HuH-7.5 (cell line): ENCODE data around the gene MERTK.
"Not testable (repeated sequence)": the region's sequence is repeated elsewhere in the genome, so short reads cannot be mapped to it uniquely, and the experiment has no call there.

Experiments used
- DNase-seq: peaks from one replicate; pipeline ENCODE4 v3.0.0; 2011; ENCODE audit warnings: low spot score

The MERTK gene

DNA sequence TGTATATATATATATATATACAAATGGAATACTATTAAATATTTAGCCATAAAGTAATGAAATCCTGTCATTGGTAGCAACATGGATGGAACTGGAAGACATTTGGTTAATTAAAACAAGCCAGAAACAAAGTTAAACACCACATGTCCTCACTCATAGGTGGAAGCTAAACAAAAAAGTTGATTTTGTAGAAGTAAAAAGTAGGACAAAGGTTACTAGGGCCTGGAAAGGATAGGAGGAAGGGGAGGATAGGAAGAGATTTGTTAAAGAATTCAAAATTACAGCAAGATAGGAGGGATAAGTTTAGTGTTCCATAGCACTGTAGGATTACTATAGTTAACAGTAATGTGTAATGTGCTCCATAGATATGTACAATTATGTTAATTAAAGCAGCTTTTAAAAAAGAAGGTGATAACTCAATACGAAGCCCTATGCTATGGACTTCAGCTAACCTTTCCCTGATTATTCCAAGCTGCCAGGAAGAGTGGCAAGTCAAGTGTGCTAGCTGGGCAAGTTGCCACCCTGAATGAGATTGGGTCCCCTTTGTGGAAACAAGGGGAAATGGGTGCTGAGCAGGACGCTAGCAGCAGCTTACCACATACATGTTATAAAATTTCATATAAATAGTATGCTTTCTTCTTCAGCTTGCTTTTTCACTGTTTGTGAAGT is 12.3 kb downstream of the MERTK start:
- DNase-seq = no peak

DNA sequence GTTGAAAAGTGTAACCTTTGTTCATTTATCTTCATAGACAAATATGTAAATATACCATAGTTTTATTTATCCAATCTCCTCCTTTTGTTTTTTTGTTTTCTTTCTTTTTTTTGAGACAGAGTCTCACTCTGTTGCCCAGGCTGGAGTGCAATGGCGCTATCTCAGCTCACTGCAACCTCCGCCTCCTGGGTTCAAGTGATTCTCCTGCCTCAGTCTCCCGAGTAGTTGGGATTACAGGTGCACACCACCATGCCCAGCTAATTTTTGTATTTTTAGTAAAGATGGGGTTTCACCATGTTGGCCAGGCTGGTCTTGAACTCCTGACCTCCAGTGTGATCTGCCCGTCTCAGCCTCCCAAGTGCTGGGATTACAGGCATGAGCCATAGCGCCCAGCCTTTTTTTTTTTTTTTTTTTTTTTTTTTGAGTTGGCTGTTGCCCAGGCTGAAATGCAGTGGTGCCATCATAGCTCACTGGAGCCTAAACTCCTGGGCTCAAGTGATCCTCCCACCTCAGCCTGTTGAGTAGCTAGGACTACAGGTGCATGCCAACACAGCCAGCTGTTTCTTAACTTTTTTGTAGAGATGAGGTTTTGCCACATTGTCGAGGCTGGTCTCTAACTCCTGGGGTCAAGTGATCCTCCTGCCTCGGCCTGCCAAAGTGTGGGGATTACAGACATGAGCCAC is 13.0 kb downstream of the MERTK start:
- not testable (repeated sequence) for DNase-seq

DNA sequence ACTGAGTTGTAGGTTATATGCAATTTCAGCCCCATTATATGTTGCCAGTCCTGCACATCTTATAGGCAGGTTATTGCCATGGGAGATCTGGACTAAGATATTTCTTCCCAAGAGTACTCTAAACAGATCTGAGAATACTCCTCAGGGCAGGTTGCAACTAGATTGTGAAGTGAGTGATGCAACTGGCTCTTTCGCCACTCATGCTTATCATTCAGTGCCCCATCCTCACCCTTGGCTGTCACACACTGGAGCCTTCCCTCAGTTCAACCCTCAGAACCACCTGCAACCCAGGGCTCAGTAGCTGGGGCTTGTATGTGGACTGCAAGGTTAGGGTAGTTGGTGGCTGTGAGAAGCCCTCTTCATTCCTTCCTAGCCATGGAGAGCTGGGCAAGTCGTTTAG is 14.1 kb downstream of the MERTK start:
- DNase-seq = no peak

DNA sequence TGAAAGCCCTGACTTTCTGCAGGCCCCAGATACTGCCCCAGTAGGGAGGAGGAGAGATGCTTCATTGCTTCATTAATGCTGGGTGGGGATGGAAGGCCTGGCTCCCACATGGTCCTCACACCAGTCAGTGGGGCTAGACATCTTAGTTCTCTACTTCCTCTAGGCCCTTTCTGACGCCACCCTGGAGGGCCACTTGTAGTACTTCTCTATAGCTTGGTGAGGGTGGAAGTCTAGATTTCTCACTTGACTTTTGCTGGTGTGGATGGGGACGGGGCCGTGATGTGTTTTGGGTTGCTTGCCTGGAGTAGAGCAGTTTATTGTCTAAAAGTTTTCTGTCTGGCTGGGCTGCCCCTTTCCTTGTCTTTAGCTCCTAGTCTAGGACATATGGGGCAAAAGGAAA is 18.7 kb downstream of the MERTK start:
- DNase-seq = no peak

DNA sequence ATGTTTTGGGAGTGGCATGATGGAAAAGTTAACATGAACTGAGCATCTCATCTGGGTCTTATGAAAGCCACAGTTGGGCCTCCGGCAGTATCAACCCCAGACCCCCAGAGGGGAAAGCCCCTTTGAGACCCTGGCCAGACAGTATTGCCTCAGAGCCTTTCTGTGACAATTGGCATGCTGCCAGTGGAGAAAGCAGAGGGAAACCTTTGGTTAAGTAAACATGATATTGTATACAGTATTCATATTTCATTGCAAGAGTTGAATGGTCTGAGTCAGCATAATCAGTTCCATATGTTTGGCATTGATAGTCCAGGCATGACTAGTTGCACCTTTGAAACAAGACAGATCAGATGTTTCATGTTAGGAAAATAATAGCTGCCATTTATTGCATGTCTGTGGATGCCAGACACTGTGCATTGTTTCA is 20.0 kb downstream of the MERTK start:
- DNase-seq = no peak

DNA sequence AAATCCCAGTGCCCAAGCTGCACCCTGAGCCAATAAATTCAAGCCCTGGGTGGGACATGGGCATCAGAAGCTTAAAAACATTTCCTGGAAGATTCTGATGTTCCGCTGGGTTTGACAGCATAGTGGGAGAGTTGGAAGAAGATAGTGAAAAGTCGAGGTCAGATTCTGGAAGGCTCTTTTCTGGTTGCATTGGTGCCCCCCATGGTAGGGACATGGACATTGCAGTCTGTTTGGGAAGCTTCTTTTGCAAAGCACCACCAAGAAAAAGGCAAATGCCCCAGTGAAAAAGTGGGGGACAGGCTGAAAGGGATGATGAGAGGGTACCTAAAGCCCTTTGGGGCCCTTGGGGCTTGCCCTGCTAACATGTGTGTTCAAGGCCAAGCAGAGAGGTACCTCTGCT is 21.0 kb downstream of the MERTK start:
- DNase-seq = no peak

DNA sequence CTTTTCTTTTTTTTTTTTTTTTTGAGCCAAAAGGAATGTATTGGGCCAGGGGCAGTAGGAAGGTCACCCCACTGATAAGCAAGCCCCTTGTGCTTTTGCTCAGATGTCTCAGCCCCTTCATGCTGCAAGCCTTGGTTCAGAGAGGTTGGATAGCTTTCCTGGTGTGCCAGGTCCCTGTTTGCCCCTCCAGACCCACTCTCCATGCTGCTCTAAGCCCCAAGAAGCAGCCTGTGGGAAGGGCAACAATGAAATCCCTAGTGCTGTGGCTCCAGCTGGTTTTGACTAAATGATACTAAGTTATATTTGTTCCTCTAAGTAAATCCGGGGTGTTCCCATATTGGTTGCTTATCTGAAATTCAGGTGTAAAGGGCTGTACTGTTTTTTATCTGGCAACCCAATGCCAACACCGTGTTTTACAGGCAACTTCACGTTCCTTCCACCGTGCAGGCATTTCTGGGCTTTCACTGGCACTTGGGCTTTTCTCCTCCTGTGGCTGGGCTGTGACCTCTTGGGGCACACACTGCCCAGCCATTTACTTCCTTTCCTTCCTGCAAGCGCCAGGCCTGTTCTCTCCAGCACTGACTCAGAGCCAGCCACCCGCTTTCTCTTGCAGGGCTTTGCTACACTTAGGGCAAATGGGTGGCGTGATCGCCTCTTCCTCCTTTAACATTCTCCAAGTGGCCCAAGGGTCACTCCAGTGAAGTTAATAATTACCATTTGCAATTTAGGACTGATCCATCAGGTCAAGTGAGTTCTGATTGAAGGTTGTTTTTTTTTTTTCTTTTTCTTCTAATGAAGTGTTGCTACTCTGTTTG is 21.6 kb downstream of the MERTK start:
- DNase-seq = no peak

DNA sequence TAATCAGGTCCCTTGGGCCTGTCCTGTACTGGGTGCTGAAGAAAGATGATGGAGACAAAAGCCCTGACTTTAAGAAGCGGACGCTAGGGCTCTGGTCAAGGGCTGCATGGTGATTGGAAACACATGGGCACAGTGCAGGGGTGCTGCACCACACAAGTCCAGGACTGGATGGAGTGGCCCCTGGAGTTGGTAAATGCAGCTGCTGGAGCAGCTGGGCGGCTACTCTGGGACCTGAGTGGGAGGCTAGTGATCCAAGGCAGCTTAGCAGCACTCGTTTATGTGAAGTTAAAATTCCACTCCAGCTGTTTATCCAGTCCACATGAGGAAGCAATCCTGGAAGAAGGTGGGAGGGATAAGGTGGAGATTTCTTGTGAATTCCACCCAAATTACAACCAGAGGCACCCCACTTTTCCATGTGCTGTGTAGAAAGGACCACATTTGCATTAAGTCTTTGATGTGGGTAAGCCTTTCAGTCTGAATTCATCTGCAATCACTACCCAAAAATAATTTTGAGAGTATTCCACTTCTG is 24.9 kb downstream of the MERTK start:
- no peak for DNase-seq

DNA sequence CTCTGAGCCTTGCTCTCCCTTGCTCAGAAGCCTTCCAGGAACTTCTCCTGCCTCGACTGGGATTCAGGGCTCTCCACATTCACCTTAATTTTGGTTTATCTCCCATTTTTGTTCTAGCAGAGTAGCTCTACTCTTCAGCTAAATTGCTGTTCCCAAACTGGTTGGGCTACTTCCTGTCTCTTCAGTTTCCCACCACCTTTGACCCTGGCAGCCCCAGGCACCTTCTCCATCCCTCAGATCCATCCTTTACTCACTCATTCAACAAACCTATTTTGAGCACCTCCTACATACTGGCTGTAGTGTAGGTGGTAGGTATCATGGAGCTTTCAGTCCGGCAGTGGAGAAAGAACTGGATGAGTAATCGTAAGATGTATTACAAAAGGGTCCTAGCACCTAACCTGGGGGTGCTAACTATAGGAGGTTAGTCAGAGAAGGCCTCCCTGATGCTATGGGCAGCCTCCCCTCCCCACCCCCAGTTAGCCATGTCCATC is 26.3 kb downstream of the MERTK start:
- no peak for DNase-seq

DNA sequence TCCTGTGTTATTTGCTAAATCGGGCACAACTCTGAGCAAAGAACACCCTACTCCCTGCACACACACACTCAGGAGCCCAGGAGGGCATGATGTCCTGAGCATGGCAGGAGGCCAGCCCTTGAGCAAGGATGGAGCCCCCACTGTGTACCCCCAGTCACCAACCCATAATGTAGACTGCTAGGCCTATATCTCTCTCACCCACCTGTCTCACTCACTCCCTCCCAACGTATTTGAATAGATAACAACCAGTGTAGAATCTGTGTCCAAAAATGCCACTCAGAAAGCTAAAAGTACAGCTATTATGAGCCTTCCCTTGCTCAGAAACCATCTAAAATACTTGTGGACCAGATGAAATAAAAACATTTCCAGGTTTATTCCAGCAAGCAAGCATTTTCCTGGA is 29.3 kb downstream of the MERTK start:
- DNase-seq = no peak

DNA sequence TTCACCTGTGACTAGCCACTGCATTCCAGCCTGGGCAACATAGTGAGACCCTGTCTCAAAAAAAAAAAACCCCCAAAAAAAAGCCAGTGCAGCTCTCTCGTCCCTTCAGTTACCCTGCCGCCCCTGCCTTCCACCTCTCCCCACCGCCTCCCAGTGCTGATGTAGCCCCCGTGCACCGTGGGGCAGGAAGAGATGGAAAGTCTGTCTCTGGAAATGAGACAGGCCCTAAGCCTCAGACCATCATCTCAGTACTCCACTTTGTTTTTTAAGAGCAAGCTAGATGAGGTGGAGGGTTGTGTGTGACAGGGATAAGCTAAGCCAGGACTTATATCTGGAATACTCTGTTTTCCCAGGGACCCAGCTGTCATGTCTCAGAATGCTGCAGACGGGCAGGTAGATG is 32.0 kb downstream of the MERTK start:
- no peak for DNase-seq

DNA sequence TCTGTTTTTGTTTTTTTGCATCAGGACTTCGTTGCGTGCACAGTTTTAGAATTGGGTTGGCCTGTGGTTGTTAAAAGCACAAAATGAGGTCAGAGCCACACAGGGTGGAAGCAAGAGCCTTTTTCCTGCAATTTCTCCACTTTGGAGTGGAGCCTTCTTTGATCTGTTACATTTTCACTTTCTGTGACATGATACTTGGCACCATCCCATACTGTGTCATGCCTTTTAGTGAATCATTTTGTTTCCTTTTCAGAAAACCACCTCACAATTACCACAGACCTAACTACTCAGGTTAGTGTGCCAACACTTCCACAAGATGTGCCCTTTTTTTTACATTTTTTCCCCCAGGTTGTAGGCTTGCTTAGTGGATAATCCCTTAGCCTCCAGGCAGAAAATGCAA is 32.5 kb downstream of the MERTK start:
- no peak for DNase-seq

DNA sequence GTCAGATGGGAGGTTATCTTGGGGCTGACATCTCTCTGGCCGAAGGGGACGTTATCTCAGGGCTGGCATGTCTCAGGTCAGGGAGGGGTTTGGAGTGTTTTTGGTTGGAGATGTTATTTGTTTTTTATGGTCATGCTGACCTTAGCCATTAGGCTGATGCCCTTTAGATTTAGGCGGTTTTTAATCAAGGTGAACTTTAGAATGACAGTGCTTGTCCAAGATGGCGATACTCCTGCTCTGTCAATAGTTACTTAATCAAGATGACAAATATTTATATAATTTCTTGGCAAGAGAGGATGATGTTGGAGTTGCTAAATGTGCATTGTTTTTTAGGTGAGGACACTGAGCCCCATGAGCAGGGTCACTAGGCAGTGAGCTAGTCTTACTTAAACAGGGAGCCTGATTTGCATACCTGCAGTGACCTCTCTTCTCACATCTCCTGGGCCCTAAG is 34.5 kb downstream of the MERTK start:
- DNase-seq = no peak

DNA sequence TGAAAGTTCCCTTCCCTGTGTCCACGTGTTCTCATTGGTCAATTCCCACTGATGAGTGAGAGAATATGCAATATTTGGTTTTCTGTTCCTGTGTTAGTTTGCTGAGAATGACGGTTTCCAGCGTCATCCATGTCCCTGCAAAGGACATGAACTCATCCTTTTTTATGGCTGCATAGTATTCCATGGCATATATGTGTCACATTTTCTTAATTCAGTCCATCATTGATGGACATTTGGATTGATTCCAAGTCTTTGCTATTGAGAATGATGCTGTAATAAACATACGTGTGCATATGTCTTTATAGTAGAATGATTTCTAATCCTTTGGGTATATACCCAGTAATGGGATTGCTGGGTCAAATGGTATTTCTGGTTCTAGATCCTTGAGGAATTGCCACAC is 35.5 kb downstream of the MERTK start:
- not testable (repeated sequence) for DNase-seq

DNA sequence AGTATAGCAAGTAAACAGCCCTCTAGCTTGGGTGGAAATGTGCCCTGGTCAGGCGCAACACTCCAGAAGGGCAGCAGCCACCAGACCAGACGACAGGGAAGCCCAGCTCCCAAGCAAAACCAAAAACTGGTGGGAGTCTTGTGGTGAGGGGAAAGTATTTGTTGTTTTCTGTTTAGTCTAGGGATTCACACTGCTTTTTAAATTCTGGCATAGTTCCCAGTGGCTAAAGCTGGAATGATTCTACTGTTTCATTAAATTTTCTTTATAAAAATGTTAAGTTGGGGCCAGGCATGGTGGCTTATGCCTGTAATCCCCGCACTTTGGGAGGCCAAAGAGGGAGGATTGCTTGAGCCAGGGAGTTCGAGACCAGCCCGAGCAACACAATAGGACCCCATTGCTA is 38.5 kb downstream of the MERTK start:
- no peak for DNase-seq

DNA sequence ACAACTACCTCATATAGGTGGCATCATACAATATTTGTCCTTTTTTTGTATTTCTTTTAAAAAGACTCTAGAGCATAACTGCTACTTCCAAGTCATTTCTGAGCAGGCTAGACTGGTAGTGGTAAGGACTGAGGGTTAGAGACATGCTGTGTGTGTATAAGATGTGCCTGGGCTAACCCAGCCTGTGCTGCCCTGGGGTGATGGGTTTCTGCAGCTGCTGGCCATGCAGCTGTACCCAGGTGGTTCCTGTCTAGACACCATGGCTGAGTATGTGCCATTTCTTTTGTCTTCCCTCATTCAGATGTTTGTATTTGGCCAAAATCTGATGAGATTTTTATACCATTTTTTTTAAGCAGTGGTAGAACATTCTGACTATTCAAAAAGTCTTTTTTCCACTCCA is 40.0 kb downstream of the MERTK start:
- DNase-seq = no peak

DNA sequence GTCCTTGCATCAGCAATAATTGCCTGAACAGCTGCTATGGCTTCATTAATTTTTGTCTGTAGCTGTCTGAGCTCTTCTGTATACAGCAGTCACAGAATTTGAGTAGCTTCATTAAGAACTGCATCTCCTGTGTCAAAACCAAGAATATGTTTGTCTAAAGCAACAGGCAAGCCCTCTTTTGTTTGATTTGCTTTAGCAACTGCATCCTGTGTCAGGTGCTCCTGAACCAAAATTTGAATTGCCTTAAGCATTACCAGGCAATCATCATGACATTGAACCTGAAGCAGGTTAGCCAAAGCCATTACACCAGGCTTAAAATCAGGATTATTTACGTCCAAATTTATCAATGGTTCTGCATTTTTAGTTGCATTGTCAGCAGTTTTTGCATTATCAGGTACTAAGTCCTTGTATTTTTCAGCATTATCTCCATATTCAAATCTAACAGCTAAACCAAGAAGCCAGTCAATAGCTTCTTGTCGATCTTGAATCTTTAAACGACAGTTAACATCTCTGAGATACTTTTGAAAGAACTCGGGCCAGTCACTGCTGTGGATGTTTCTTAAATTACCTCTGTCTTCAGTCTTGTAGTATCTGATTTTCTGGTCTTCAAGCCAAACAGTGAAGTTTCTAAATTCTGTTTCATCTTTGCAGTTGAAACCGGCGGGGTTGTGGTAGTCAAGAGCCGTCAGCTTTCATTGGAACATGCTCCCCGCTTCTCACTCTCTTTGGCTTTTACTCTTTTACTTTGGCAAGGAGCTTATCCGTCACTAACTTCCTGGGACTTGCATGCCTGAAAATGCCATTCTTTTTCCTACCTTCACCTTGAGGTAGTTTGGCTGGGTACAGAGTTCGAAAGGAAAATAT is 42.2 kb downstream of the MERTK start:
- no peak for DNase-seq

DNA sequence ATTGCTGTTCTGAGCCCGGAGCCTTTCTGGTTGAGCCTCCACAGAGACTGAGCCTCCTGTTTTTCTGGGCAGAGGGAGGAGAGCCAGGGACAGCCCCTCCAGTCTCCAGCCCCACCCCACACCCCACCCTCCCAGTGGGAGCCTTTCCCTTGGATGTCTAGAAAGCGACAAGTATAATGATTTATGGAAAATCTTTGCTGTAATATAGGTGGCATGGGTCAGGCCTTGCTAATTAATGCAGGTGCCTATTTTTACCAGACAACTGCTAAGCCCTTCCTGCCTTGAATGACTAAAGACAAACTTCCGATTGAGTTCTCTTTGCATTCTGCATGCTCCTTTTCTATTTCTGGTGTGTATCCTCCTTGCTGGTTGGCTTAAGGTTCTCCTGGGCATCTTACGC is 43.1 kb downstream of the MERTK start:
- no peak for DNase-seq

DNA sequence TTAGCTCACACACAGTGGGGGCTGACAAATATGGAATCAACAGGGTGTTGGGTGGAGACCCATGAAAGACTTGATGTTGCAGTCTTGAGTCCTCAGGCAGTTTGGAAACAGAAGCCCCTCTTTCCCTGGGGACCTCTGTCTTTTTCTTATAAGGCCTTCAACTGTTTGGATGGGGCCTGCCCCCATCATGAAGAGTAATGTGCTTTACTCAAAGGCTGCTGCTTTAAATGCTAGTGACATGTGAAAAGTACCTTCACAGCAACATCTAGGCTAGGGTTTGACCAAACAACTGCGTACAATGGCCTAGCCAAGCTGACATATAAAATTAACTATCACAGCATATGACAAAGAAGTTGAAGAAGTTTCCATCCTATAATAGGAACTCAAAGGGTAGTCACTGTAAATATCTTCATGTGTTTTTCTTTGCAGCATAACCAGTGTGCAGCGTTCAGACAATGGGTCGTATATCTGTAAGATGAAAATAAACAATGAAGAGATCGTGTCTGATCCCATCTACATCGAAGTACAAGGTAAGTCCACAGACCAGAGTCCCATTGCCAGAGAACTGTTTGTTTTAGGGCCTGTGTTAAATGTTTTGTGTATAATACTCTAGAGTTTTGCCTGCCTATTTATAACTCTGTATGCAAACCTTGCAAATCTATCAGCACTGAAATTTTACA is 46.3 kb downstream of the MERTK start:
- no peak for DNase-seq

DNA sequence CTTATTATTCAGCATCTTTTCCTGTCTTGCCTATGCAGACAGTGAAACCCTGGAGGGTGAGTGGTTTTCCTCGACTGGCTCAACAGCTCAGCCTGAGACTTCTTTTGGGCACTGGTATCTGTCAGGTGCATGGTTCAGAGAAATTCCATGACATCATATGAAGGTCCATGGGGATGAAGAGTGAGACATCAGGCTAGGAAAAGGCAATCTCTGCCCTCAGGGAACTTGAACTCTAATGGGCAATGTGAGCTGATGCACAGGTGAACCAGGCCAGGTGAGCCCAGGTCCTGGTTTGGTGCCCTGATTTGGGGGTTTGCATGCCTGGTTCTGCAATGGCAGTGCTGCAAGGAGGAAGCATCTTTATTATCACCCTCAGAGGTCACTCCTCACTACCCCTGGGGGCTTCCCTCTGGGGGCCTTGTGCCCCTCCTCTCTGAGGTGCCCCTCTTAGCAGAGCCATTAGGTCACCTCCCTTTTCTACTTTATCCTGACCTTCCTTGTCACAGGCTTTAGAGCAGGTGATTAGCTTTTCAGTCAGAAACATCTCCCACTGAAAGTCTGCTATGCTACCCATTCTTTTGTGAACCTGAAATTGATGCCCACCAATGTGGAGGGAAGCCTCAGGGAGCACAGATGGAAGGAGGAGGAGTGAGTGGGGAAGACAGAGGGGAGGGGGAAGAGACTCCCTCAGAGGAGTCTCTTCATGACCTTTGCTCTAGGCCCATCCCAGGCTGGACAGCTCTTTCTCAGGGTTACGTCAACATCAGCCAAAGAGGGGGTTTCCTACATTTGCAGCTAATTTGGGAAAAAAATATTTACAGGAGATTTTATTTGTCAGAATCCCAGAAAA is 47.3 kb downstream of the MERTK start:
- no peak for DNase-seq
